H9 (cell line): Measurements from ENCODE around the gene PDPK1. TPM values are rescaled to one million over a fixed set of nuclear protein-coding genes. Genes with fewer than 3 reads are reported as not detected.

ENCODE experiments used
- DNase-seq: peaks from one replicate; pipeline ENCODE4 v3.0.0-alpha.2; 2017
- H2AFZ ChIP-seq: one replicate; pipeline ENCODE4 v1.6.1; 2013; ENCODE audit warnings: mild to moderate bottlenecking, low read length, control low read depth, moderate library complexity
- H2AK5ac ChIP-seq: 2 replicates; pipeline ENCODE4 v1.6.1; 2013; ENCODE audit warnings: low read length, control low read depth, mixed read lengths; ENCODE audit not compliant: insufficient read length
- H2BK120ac ChIP-seq: one replicate; pipeline ENCODE4 v1.6.1; 2013; ENCODE audit warnings: low read depth, mild to moderate bottlenecking, low read length, control low read depth, inconsistent platforms; ENCODE audit not compliant: poor library complexity, severe bottlenecking
- H2BK12ac ChIP-seq: 2 replicates; pipeline ENCODE4 v1.6.1; 2013; ENCODE audit warnings: low read length, control low read depth, mixed read lengths, low read depth; ENCODE audit not compliant: insufficient read length
- H2BK15ac ChIP-seq: 2 replicates; pipeline ENCODE4 v1.6.1; 2013; ENCODE audit warnings: low read depth, low read length, control low read depth
- H2BK20ac ChIP-seq: one replicate; pipeline ENCODE4 v1.6.1; 2013; ENCODE audit warnings: low read depth, mild to moderate bottlenecking, low read length, control low read depth, inconsistent platforms; ENCODE audit not compliant: poor library complexity, severe bottlenecking
- H2BK5ac ChIP-seq: 2 replicates; pipeline ENCODE4 v1.6.1; 2013; ENCODE audit warnings: low read length, control low read depth, mixed read lengths; ENCODE audit not compliant: insufficient read length
- H3K14ac ChIP-seq: 2 replicates; pipeline ENCODE4 v1.6.1; 2013; ENCODE audit warnings: low read length, control low read depth; ENCODE audit not compliant: insufficient read depth
- H3K18ac ChIP-seq: 2 replicates; pipeline ENCODE4 v1.6.1; 2013; ENCODE audit warnings: low read depth, mild to moderate bottlenecking, mixed read lengths, low read length, control low read depth; ENCODE audit not compliant: insufficient read length
- H3K23ac ChIP-seq: 2 replicates; pipeline ENCODE4 v1.6.1; 2013; ENCODE audit warnings: low read length, control low read depth, mixed read lengths, low read depth; ENCODE audit not compliant: insufficient read length
- H3K23me2 ChIP-seq: 2 replicates; pipeline ENCODE4 v1.6.1; 2013; ENCODE audit warnings: low read depth, mild to moderate bottlenecking, mixed read lengths, low read length, control low read depth; ENCODE audit not compliant: insufficient read length, poor library complexity, severe bottlenecking
- H3K27ac ChIP-seq: 2 replicates; pipeline ENCODE4 v1.5.1; 2013; ENCODE audit warnings: low read length, control low read depth, mixed read lengths, low read depth; ENCODE audit not compliant: insufficient read length
- H3K27me3 ChIP-seq: 2 replicates; pipeline ENCODE4 v1.6.1; 2013; ENCODE audit warnings: low read length, control low read depth, inconsistent platforms; ENCODE audit not compliant: insufficient read depth
- H3K4ac ChIP-seq: 2 replicates; pipeline ENCODE4 v1.6.1; 2013; ENCODE audit warnings: low read depth, mild to moderate bottlenecking, control low read depth, inconsistent platforms, low read length, moderate library complexity
- H3K4me1 ChIP-seq: 2 replicates; pipeline ENCODE4 v1.6.1; 2013; ENCODE audit warnings: low read length, control low read depth, inconsistent platforms; ENCODE audit not compliant: insufficient read depth
- H3K4me2 ChIP-seq: 2 replicates; pipeline ENCODE4 v1.6.1; 2013; ENCODE audit warnings: low read length, control low read depth, mixed read lengths; ENCODE audit not compliant: insufficient read length, insufficient read depth
- H3K56ac ChIP-seq: 2 replicates; pipeline ENCODE4 v1.6.1; 2013; ENCODE audit warnings: low read depth, mild to moderate bottlenecking, mixed read lengths, low read length, control low read depth; ENCODE audit not compliant: insufficient read length
- H3K79me1 ChIP-seq: 2 replicates; pipeline ENCODE4 v1.6.1; 2013; ENCODE audit warnings: low read depth, mild to moderate bottlenecking, moderate library complexity, low read length, control low read depth, inconsistent platforms; ENCODE audit not compliant: insufficient read depth, poor library complexity, severe bottlenecking
- H3K79me2 ChIP-seq: 2 replicates; pipeline ENCODE4 v1.6.1; 2013; ENCODE audit warnings: low read length, control low read depth, inconsistent platforms; ENCODE audit not compliant: insufficient read depth
- H3K9ac ChIP-seq: 2 replicates; pipeline ENCODE4 v1.6.1; 2013; ENCODE audit warnings: low read length, control low read depth, mixed read lengths; ENCODE audit not compliant: insufficient read length; ENCODE audit errors: extremely low read depth
- H3K9me3 ChIP-seq: one replicate; pipeline ENCODE4 v1.6.1; 2013; ENCODE audit warnings: low read depth, low read length, inconsistent platforms; ENCODE audit not compliant: control insufficient read depth
- H3T11ph ChIP-seq: one replicate; pipeline ENCODE4 v1.6.1; 2013; ENCODE audit warnings: mild to moderate bottlenecking, low read length, control low read depth, inconsistent platforms
- H4K20me1 ChIP-seq: one replicate; pipeline ENCODE4 v1.6.1; 2013; ENCODE audit not compliant: control insufficient read depth, insufficient read length, insufficient read depth
- H4K5ac ChIP-seq: 2 replicates; pipeline ENCODE4 v1.6.1; 2013; ENCODE audit warnings: low read depth, mild to moderate bottlenecking, mixed read lengths, low read length, control low read depth; ENCODE audit not compliant: insufficient read length
- H4K8ac ChIP-seq: replicated peaks from 2 replicates; pipeline ENCODE4 v1.6.1; 2013; ENCODE audit warnings: low read length, control low read depth, mixed read lengths, low read depth; ENCODE audit not compliant: insufficient read length
- H4K91ac ChIP-seq: 2 replicates; pipeline ENCODE4 v1.6.1; 2013; ENCODE audit warnings: low read depth, mild to moderate bottlenecking, moderate library complexity, mixed read lengths, low read length, control low read depth; ENCODE audit not compliant: insufficient read length
- H3K27ac Mint-ChIP-seq, 3 experiments: 2 replicates in 2 of 3; 3 replicates in 1 of 3; pipeline ENCODE4 v1.8.0; 2020 to 2021; ENCODE audit warnings: mixed read lengths in 3 of 3, mild to moderate bottlenecking in 1 of 3, moderate library complexity in 1 of 3
- H3K27me3 Mint-ChIP-seq: 2 replicates; pipeline ENCODE4 v1.8.0; 2021; ENCODE audit warnings: low read depth, mild to moderate bottlenecking, moderate library complexity, mixed read lengths
- H3K36me3 Mint-ChIP-seq, 3 experiments: 2 replicates in 2 of 3; 3 replicates in 1 of 3; pipeline ENCODE4 v1.8.0; 2020 to 2021; ENCODE audit warnings: low read depth in 3 of 3, mixed read lengths in 3 of 3; ENCODE audit not compliant: insufficient read depth in 1 of 3
- H3K4me1 Mint-ChIP-seq, 2 experiments: 2 replicates each; pipeline ENCODE4 v1.8.0; 2020; ENCODE audit warnings: mixed read lengths in 2 of 2
- H3K4me3 Mint-ChIP-seq, 2 experiments: 2 replicates in 1 of 2; 3 replicates in 1 of 2; pipeline ENCODE4 v1.8.0; 2020 to 2021; ENCODE audit warnings: mild to moderate bottlenecking in 2 of 2, mixed read lengths in 2 of 2, moderate library complexity in 1 of 2
- H3K9me3 Mint-ChIP-seq, 2 experiments: 2 replicates in 1 of 2; 3 replicates in 1 of 2; pipeline ENCODE4 v1.8.0; 2020; ENCODE audit warnings: mild to moderate bottlenecking in 2 of 2, mixed read lengths in 2 of 2, moderate library complexity in 1 of 2
- CTCF ChIP-seq: fragments of 200-600 bp; sonication (generic); conservative IDR thresholded peaks from 3 replicates; pipeline ENCODE4 v1.8.0; 2021; ENCODE audit warnings: antibody characterized with exemption, mild to moderate bottlenecking
- WGBS: extraction: QIAGEN DNeasy Blood & Tissue Kit; methylation state at CpG from one replicate; pipeline ENCODE4 v1.1.7; 2013; ENCODE audit warnings: missing lambda C conversion rate, low lambda C conversion rate, mixed read lengths; ENCODE audit not compliant: insufficient read length; ENCODE audit errors: extremely low coverage; 5-methylcytosine and 5-hydroxymethylcytosine counted together
- total RNA-seq: library from RNA; stranded (reverse); gene quantifications from 2 replicates; pipeline ENCODE4 v1.2.1, GENCODE V29; 2021

Gene PDPK1
- total RNA-seq, 1 experiment from 2014 or later, result 32.8 TPM

DNA sequence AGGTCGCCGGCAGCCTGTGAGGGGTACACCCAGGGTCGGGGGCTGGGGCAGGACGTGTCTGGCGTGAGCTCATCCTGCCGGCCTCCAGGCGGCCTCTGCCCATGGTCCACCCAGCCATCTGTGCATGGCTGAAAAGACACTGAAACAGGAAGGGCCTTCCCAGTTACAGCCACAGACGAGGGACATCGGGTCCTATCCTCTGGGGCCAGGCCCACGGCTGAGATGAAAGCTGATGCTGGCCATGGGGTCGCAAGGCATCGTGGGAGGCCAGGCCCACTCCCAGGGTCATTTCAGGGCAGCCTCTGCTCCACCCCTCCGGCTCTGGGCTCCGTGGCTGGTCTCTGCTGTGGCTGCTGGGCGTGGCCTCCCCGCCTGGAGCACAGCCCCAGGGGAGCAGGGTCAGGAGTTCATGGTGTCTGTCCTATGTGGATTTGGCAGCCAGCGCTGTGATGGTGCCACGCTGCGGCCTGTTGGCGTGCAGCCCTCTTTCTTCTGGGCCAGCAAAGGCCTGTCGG, 40.6 kb upstream of the PDPK1 start:
- Histone ChIP-seq H2AFZ (no peak overlapping the region), H3K4me1 (no peaks in the 10 kb centered on the region), H4K5ac (no peak overlapping the region), H3K9ac (no peak overlapping the region), H2BK5ac (no peak overlapping the region), H2BK20ac (no peak overlapping the region), H3K14ac (no peak overlapping the region), H2BK120ac (no peak overlapping the region), H3K23me2 (peaks cover 3% of the 10 kb centered on the region), H4K91ac (no peak overlapping the region), H3K18ac (no peak overlapping the region), H2BK15ac (no peak overlapping the region), H3K79me2 (no peaks in the 10 kb centered on the region), H4K20me1 (no peaks in the 10 kb centered on the region), H3K4me2 (no peak overlapping the region), H3K9me3 (no peaks in the 10 kb centered on the region), H2AK5ac (no peak overlapping the region), H3K79me1 (no peaks in the 10 kb centered on the region), H3T11ph (no peak overlapping the region), H2BK12ac (no peak overlapping the region), H3K27me3 (no peaks in the 10 kb centered on the region), H3K56ac (no peak overlapping the region), H3K27ac (no peak overlapping the region), H3K4ac (no peak overlapping the region), H4K8ac (no peak overlapping the region), H3K23ac (no peak overlapping the region)
- TF ChIP-seq CTCF, result no peak
- peaks cover 0 to 18% (median 4%) of the 10 kb centered on the region in 3 experiments; a peak in 4 of 7 replicates for H3K36me3 Mint-ChIP-seq
- no peak for DNase-seq
- no CpG with 5 or more reads among the region's 21 CpGs for WGBS
- no peak overlapping the region for H3K4me3 Mint-ChIP-seq
- no peak overlapping the region for H3K27ac Mint-ChIP-seq
- peaks cover 3 to 5% of the 10 kb centered on the region in 2 experiments for H3K4me1 Mint-ChIP-seq
- H3K27me3 Mint-ChIP-seq, result no peaks in the 10 kb centered on the region
- H3K9me3 Mint-ChIP-seq, result no peaks in the 10 kb centered on the region
